ENCODE measurements around the gene TBC1D22A.
"Not testable (repeated sequence)": the region's sequence is repeated elsewhere in the genome, so short reads cannot be mapped to it uniquely, and the experiment has no call there.

Gene TBC1D22A

GRCh38 chr22:46976143-46976542 lies 213.7 kb downstream of the TBC1D22A start:
- DNase-seq, result no peak

- DNase-seq, result no peak
Measured at GRCh38 chr22:46976598-46976997, 214.1 kb downstream of the TBC1D22A start.

GRCh38 chr22:46977656-46978343 lies 215.3 kb downstream of the TBC1D22A start:
- DNase-seq, result no peak

GRCh38 chr22:46978668-46979067 lies 216.2 kb downstream of the TBC1D22A start:
- DNase-seq, result not testable (repeated sequence)

GRCh38 chr22:46979506-46979905 lies 217.1 kb downstream of the TBC1D22A start:
- DNase-seq, result no peak

- no peak for DNase-seq
Measured at GRCh38 chr22:46980392-46980791, 217.9 kb downstream of the TBC1D22A start.

GRCh38 chr22:46982635-46983034 lies 220.2 kb downstream of the TBC1D22A start:
- no peak for DNase-seq

- DNase-seq, result no peak
Measured at GRCh38 chr22:46983046-46983445, 220.6 kb downstream of the TBC1D22A start.

GRCh38 chr22:46984751-46985506 lies 222.5 kb downstream of the TBC1D22A start:
- DNase-seq, result peak; percentile 27

GRCh38 chr22:46985507-46985882 lies 223.0 kb downstream of the TBC1D22A start:
- DNase-seq, result no peak

GRCh38 chr22:46986788-46987187 lies 224.3 kb downstream of the TBC1D22A start:
- DNase-seq, result no peak

GRCh38 chr22:46990937-46991550 lies 228.6 kb downstream of the TBC1D22A start:
- no peak for DNase-seq

- no peak for DNase-seq
Measured at GRCh38 chr22:46991666-46992065, 229.2 kb downstream of the TBC1D22A start.

- DNase-seq, result no peak
Measured at GRCh38 chr22:46992121-46992731, 229.8 kb downstream of the TBC1D22A start.

- DNase-seq, result no peak
Measured at GRCh38 chr22:46993633-46994032, 231.2 kb downstream of the TBC1D22A start.

GRCh38 chr22:46994265-46994664 lies 231.8 kb downstream of the TBC1D22A start:
- DNase-seq, result no peak

GRCh38 chr22:46994983-46995382 lies 232.5 kb downstream of the TBC1D22A start:
- DNase-seq, result no peak

GRCh38 chr22:46995501-46996360 lies 233.3 kb downstream of the TBC1D22A start:
- no peak for DNase-seq

- no peak for DNase-seq
Measured at GRCh38 chr22:46996595-46997310, 234.3 kb downstream of the TBC1D22A start.

- no peak for DNase-seq
Measured at GRCh38 chr22:46997311-46997970, 235.0 kb downstream of the TBC1D22A start.

GRCh38 chr22:46998331-46998730 lies 235.9 kb downstream of the TBC1D22A start:
- DNase-seq, result no peak

Data from T1000 (cell line).